AG04450 (cell line): ENCODE data around the gene SCN10A. TPM values are rescaled to one million over a fixed set of nuclear protein-coding genes. Genes with fewer than 3 reads are reported as not detected.

ENCODE experiments used
- CTCF ChIA-PET: fragments of 300-600, 350-600 bp; formaldehyde crosslinking; extraction: SDS; loops from one replicate; lab custom pipeline; 2022; ENCODE audit warnings: antibody characterized with exemption, inconsistent platforms; lab: Charles Lee
- POLR2A ChIA-PET: fragments of 350-600 bp; formaldehyde crosslinking; extraction: SDS; loops from one replicate; lab custom pipeline; 2021; ENCODE audit warnings: antibody characterized with exemption, inconsistent platforms; lab: Yijun Ruan, JAX
- DNase-seq: peaks from one replicate; pipeline ENCODE4 v3.0.0-alpha.2; 2011; ENCODE audit warnings: low read depth, low spot score
- H3K27ac ChIP-seq: one replicate; pipeline ENCODE4 v1.5.1; 2012; ENCODE audit warnings: low read depth, low read length, control low read depth
- H3K27me3 ChIP-seq: one replicate; pipeline ENCODE4 v1.6.0; 2012; ENCODE audit warnings: low read length; ENCODE audit not compliant: control insufficient read depth, insufficient read depth
- H3K4me3 ChIP-seq: 2 replicates; pipeline ENCODE4 v1.5.1; 2011; ENCODE audit warnings: mild to moderate bottlenecking, low read depth, low read length, control low read depth
- H3K9me3 ChIP-seq: 2 replicates; pipeline ENCODE4 v1.5.1; 2012; ENCODE audit warnings: low read length; ENCODE audit not compliant: control insufficient read depth, insufficient read depth
- polyA plus RNA-seq: library from polyadenylated mRNA; depleted of rRNA; stranded (reverse); fragments of >200 nt; gene quantifications from 2 replicates; pipeline ENCODE4 v1.2.3, GENCODE V29; 2011
- TF ChIP-seq, protein P1 (sequence below): IDR thresholded peaks from 2 replicates; pipeline ENCODE4 v1.5.1; 2011; ENCODE audit warnings: low read depth, low read length, control low read depth, inconsistent platforms

The SCN10A gene
- polyA plus RNA-seq, 1 experiment: not detected

DNA sequence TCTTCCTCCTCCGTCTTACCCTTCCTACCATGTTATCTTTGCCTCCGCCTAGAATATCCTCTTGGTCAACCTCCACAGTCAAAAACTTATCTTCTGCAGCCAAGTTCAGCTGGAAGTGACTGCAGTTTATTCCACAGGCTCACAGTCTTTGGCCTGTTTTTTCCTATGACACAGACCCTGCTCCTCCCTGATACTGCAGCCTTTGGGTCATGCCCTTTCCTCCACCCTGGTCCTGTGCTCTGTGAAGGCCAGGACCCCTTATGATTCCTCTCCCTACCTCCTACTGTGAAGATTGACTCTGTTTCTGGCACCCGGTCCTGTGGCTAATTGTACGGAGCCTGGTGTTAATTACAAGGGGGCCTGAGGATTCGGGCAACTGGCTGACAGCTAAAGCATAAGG lies 117.3 kb downstream of the SCN10A start:
- Histone ChIP-seq H3K27me3 (peaks cover 5% of the 10 kb centered on the region), H3K27ac (no peak overlapping the region), H3K9me3 (no peaks in the 10 kb centered on the region), H3K4me3 (no peak overlapping the region)
- TF ChIP-seq, protein P1, sequence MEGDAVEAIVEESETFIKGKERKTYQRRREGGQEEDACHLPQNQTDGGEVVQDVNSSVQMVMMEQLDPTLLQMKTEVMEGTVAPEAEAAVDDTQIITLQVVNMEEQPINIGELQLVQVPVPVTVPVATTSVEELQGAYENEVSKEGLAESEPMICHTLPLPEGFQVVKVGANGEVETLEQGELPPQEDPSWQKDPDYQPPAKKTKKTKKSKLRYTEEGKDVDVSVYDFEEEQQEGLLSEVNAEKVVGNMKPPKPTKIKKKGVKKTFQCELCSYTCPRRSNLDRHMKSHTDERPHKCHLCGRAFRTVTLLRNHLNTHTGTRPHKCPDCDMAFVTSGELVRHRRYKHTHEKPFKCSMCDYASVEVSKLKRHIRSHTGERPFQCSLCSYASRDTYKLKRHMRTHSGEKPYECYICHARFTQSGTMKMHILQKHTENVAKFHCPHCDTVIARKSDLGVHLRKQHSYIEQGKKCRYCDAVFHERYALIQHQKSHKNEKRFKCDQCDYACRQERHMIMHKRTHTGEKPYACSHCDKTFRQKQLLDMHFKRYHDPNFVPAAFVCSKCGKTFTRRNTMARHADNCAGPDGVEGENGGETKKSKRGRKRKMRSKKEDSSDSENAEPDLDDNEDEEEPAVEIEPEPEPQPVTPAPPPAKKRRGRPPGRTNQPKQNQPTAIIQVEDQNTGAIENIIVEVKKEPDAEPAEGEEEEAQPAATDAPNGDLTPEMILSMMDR: no peak
- CTCF ChIA-PET: no interaction called here
- POLR2A ChIA-PET: no interaction called here
- DNase-seq: no peak

- Histone ChIP-seq H3K9me3 (no peaks in the 10 kb centered on the region), H3K4me3 (no peak overlapping the region), H3K27ac (no peak overlapping the region), H3K27me3 (peaks cover 5% of the 10 kb centered on the region)
- POLR2A ChIA-PET: interaction anchor here (0.6 kb wide), 1 partner anchor 12 kb away, joined by 4 read pairs; no protein-coding TSS in a partner anchor
- TF ChIP-seq, protein P1: no peak
- CTCF ChIA-PET: no interaction called here
- DNase-seq: no peak
These were observed 118.0 kb downstream of the SCN10A start for GRCh38 chr3:38698061-38698460.

DNA sequence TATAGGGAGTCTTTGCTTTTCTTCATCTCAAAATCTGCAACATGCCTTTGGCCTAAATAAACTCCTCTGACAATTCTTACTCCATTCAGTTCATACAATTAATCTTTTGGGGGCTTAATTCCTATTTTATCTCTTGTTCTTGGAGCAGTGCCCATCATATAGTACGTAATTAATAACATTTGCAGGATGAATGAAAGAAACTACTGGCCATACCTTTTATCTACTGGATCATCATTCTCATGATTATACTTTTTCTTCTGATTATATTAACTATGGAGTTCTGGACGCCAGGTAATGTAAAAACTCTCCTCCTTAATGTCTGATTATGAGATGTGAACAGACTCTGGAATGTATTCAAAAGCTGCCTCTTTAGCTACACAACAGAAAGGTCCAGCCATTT lies 120.0 kb downstream of the SCN10A start:
- H3K27me3 ChIP-seq: peaks cover 5% of the 10 kb centered on the region
- H3K9me3 ChIP-seq: no peaks in the 10 kb centered on the region
- POLR2A ChIA-PET: no interaction called here
- H3K27ac ChIP-seq: no peak overlapping the region
- TF ChIP-seq, protein P1: no peak
- H3K4me3 ChIP-seq: no peak overlapping the region
- CTCF ChIA-PET: no interaction called here
- no peak for DNase-seq

GRCh38 chr3:38690185-38690584 lies 125.8 kb downstream of the SCN10A start:
- Histone ChIP-seq H3K27ac (no peak overlapping the region), H3K27me3 (peaks cover 2% of the 10 kb centered on the region), H3K9me3 (no peaks in the 10 kb centered on the region), H3K4me3 (no peak overlapping the region)
- POLR2A ChIA-PET: no interaction called here
- TF ChIP-seq, protein P1: no peak
- DNase-seq: no peak
- CTCF ChIA-PET: interaction anchor here (0.6 to 2.6 kb wide), 7 partner anchors 36 to 340 kb away, joined by 3 to 11 read pairs (median 3); no protein-coding TSS in a partner anchor

- no peak for DNase-seq
These were observed 126.2 kb downstream of the SCN10A start for GRCh38 chr3:38689774-38690173.

More at GRCh38 chr3:38689774-38690173, 126.2 kb downstream of the SCN10A start:
- Histone ChIP-seq H3K4me3 (no peak overlapping the region), H3K27me3 (peaks cover 4% of the 10 kb centered on the region), H3K27ac (no peak overlapping the region), H3K9me3 (no peaks in the 10 kb centered on the region)
- ChIA-PET POLR2A (no interaction called here), CTCF (interaction anchor here (0.6 to 2.6 kb wide), 7 partner anchors 36 to 340 kb away, joined by 3 to 11 read pairs (median 3); no protein-coding TSS in a partner anchor)
- TF ChIP-seq, protein P1: peak; percentile 21; the same call in 1 of the 2 replicates
